Esophagus mucosa (tissue), 1 donor: ENCODE results near the gene MGAT2. TPM values are rescaled to one million over a fixed set of nuclear protein-coding genes. Genes with fewer than 3 reads are reported as not detected.
"Not testable (repeated sequence)": the region's sequence is repeated elsewhere in the genome, so short reads cannot be mapped to it uniquely, and the experiment has no call there.

ENCODE experiments used
- ATAC-seq: fragments of 200-7000 bp; cut with Tn5 transposase; one replicate; pipeline ENCODE4 v1.9.1; 2020
- total RNA-seq: library from RNA; stranded (reverse); gene quantifications from one replicate; pipeline ENCODE4 v1.2.4, GENCODE V29; 2023
- donor health status: DM: yes; HTN: yes; CAD: no.

Gene MGAT2
- total RNA-seq, 1 donor from 2014 or later = 15.1 TPM

DNA sequence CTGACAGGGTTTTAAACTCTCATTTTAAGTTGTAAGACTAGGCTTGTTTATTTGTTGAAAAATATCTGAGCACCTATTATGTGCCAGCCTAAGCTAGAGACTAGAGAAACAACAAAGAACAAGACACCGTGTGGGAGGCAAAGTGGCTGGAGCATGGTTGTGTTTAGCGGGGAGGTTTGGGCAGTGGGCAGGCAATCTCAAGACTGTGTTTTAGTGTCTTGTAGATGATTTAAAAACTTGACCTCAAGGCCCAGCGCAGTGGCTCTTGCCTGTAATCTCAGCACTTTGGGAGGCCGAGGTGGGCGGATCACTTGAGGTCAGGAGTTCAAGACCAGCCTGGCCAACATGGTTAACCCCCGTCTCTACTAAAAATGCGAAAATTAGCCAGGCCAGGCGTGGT is 7.9 kb upstream of the MGAT2 start:
- no peak for ATAC-seq

DNA sequence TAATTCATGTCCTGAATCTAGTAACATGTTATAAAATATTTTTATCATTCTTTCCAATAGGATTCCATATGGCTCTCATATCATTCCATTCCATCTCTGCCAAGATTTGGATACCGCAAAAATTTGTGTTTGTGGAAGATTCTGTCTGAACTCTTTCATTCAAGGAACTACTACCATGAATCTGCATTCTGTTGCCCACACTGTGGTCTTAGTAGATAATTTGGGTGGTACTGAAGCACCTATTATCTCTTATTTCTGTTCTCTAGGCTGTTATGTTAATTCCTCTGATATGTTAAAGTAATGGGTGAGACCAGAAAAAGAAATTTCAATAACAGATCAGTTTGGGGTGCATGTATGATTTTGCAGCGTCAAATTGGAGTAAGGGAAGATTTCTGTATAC is 6.4 kb upstream of the MGAT2 start:
- ATAC-seq = no peak

DNA sequence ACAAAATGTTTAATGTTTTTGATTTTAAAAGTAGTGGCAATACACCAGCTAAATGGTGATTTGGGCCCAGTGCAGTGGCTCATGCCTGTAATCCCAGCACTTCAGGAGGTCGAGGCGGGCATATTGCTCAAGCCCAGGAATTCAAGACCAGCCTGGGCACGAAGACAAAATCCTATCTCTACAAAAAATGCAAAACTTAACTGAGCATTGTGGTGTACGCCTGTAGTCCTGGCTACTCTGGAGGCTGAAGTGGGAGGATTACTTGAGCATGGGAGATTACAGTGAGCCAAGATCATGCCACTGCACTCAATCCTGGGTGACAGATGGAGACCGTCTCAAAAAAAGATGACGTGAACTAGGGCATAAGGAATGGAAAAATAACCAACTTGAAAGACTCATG is 4.8 kb upstream of the MGAT2 start:
- no peak for ATAC-seq

DNA sequence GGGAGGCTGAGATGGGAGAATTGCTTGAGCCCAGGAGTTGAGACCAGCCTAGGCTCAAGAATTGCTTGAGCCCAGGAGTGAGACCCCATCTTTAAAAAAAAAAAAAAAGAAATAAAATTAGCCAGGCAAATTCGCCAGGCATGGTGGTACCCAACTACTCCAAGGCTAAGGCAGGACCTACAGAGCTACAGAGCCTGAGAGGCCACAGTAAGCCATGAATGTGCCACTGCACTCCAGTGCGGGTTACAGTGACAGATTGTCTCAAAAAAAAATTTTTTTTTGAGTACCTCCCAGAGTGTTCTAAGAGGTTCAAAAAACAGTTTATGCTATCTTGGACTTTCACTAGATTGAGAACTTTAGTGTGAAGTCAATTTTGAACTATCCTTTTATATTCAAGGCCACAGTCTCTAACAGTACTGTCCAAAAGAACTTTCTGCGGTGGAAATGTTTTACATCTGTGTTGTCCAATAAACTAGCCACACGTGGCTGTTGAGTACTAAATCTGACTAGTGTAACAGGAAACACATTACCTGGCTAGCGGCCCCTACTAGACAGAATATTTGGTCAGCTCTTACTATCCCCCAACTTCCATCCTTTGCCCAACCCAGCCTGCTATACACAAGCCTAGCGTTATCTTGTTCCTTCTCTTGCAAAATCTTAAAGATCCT is 2.6 kb upstream of the MGAT2 start:
- no peak for ATAC-seq

DNA sequence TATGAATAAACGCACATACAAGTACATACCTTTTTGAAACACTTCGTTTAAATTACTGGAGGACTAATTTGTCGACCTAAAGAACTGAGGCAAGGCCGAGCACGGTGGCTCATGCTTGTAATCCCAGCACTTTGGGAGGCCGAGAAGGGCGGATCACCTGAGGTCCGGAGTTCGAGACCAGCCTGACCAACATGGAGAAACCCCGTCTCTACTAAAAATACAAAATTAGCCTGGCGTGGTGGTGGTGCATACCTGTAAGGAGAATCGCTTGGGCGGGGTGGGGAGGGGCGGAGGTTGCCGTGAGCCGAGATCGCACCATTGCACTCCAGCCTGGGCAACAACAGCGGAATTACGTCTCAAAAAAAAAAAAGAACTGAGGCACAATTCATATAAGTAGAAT is 1.3 kb upstream of the MGAT2 start:
- not testable (repeated sequence) for ATAC-seq

DNA sequence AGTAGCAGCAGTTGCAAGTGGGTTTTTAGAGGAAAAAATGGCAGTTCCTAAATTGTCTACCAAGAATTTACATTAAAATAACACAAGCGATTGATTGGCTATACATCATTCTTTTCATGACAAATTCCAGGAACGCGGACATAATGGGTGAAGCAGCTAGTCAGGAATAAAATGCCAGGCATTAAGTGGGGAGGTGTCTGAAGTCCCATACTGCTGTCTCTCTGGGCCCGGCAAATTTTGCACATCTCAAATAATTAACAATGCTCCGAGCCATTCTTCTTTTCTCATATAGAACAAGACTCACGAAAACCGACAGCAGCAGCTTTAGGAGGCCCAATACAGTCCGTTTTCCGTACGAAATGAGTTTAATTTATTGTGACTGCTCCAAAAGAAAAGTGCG is 869 bp upstream of the MGAT2 start:
- no peak for ATAC-seq

DNA sequence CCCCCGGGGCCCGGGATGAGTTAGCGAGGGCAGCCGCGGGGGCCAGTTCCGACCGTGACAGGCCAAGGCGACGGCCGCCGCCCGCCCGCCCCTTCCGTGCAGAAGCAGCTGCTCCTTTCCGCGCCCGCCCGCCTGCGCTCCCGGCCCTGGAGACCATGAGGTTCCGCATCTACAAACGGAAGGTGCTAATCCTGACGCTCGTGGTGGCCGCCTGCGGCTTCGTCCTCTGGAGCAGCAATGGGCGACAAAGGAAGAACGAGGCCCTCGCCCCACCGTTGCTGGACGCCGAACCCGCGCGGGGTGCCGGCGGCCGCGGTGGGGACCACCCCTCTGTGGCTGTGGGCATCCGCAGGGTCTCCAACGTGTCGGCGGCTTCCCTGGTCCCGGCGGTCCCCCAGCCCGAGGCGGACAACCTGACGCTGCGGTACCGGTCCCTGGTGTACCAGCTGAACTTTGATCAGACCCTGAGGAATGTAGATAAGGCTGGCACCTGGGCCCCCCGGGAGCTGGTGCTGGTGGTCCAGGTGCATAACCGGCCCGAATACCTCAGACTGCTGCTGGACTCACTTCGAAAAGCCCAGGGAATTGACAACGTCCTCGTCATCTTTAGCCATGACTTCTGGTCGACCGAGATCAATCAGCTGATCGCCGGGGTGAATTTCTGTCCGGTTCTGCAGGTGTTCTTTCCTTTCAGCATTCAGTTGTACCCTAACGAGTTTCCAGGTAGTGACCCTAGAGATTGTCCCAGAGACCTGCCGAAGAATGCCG is 699 bp downstream of the MGAT2 start:
- ATAC-seq = peak; percentile 56

DNA sequence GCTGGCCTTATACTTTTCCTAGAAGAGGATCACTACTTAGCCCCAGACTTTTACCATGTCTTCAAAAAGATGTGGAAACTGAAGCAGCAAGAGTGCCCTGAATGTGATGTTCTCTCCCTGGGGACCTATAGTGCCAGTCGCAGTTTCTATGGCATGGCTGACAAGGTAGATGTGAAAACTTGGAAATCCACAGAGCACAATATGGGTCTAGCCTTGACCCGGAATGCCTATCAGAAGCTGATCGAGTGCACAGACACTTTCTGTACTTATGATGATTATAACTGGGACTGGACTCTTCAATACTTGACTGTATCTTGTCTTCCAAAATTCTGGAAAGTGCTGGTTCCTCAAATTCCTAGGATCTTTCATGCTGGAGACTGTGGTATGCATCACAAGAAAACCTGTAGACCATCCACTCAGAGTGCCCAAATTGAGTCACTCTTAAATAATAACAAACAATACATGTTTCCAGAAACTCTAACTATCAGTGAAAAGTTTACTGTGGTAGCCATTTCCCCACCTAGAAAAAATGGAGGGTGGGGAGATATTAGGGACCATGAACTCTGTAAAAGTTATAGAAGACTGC is 1.5 kb downstream of the MGAT2 start:
- ATAC-seq = no peak

DNA sequence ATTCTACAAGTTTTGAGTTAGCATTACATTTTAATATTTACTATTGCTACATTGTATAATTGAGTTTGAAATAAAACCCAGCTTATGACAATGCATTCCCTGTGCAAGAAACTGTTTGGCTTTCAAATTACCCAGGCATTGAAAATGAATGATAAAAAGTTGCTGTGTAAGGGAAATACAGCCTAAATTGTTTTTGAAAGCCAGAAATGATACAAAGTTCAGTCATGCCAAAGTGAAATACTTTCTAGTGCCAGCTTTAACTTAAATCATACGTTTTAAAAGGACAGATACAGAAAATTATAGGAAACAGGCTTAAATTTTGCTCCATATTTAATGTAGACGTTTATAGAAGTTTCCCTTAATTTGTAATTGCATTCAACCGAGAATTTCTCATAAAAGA is 2.8 kb downstream of the MGAT2 start:
- ATAC-seq = no peak

DNA sequence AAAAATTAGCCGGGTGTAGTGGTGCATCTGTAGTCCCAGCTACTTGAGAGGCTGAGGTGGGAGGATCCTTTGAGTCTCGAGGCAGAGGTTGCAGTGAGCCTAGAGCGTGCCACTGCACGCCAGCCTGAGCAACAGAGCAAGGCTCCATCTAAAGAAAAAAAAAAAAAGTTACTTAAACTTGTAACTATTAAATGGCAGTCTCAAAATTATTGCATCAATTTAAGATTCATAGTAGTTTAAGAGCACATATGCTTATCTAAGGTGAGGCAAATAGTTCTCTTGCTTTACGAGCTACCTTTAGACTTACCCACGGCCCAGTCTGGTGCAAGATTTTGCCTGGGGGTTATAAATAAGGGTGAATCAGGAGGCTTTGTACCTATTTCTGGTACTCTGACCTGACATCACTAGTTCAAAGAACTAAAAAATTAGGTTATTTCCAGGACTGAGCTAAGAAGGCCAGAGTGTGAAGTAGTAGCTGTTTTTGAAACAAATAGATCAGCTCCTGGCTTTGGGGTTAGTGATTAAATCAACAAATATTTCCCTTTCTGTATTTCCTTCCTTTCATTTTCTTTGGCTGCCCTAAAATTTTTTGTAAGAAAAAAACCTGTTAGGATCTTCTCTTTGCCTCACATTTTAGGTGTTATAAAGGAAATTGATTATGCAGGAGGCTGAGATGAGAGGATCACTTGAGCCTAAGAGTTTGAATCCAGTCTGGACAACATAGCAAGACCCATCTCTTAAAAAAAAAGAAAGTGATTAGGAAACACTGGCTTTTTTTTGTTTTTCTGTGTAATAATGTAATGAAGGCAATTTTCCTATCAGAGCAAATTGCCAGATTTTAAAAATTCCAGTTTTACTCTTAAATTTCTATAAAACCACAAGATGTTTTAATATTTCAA is 3.6 kb downstream of the MGAT2 start:
- no peak for ATAC-seq

DNA sequence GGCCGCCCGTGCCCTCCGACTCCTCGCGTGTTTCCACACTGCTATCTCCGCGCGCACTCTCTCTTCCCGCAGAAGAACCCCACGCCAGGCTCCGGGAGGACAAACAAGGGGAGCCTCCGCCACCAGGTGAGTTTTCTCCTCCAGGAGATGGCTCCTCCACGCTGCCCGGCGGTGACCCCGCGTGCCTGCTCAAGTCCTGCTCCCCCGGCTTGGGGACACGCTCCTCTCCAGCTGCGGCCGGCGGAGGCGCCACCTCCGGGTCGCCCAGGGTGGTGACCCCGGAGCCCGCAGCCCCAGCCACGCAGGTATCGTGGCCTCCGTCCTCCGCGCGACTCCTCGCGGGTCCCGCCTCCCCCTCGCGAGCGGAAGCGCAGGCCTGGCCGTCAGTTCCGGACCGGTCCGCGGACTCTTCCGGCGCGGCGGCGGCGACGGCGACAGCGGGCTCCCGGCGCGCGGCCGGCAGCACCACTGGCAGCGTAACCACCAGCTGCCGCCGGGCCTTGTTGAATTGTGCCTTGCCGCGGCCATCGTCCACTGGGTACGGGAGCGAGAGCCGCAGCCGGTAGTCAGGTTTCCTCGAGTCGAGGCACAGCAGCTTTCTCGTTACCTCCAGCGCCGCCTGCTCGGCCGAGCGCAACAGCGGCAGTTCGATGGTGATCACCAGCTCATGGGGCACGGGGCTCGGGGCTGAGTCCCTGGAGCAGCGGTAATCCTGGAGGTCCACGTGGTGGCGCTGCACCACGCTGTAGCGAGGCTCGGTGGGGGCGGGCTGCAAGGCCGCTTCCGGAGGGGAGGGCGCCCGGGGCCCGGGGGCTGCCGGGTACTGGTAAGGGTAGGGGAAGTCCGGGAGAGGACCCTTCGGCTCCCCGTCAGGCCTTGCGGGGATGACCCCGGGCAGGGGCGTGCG is 13.3 kb downstream of the MGAT2 start:
- peak; percentile 96 for ATAC-seq

DNA sequence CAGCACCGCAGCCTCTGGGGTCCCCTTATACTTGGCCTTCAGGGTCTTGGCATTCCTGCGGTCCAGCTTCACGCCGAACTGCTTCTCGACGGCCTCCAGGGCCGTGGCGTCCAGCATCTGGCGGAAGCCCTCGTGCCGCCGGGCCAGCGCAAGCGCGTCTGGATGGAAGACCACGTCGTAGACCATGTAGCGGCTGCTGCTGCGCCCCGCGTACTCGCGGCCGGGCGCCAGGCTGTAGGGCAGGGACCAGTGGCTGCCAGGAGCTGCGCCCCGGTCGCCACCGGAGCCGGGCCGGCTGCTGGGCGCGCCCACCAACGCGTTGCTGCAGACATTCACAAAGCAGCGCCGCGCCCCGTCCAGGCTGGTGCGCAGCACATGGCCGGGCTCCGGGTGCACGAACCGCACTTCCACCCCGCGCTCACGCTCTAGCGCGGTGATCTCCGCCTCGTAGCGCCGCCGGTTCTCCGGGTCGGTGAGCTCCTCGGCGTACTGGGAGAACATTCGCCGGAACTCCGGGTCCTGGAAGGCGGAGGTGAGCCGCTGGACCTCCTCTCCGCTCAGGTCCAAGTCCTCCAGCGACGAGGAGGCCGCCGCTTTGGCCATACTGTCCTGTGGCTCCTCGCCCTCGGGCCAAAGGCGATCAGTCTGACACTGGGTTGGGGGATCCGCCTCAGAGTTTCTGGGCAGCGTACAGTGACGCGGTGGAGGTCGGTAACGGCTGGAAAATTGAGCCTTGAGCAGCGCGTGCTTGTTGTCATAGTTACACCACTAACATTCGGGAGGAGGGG is 14.1 kb downstream of the MGAT2 start, which contains the start of gene DNAAF2:
DNAAF2 (minus strand) TSS at position 698 of the 788 bp plus-strand sequence; CDS start at position 603, 95 bp downstream.
- ATAC-seq = peak; percentile 74

DNA sequence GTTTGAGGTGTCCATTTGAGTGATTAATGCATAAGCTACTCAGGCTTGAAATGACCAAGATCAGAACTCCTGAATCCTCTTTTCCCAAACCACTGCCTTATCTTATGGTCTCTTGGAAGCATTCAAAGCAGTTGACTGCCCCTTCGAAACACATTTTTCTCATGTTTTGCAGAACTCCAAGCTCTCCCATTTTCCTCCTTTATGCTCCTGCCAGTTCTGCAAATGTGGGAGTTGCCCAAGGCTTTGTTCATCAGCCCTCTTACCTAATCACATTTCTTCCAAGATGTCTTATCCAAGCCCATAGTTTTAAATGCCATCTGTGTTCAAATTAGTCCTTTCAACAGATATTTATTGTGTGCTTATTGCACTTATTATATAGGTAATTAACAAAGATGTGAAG is 16.3 kb downstream of the MGAT2 start:
- no peak for ATAC-seq

DNA sequence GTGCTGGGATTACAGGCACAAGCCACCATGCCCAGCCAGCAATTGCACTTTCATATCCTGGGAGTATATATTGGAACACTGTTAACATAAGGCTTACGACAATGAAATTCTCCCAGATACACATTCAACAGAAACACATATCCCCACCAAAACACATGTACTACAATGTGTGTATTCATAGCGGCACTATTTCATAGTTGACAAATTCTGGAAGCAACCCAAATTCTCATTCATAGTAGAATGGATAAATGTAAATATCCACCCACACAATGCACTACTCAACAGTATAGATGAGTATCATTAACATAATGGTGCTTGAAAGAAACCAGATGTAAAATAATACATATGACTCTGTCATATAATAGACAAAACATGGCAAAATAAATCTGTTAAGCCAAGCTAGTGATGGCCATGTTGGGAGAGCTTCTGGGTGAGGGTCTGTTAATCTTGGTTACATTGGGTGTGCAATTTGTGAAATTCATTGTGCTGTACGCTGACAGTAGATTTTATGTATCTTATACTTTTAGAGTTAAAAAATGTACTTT is 17.0 kb downstream of the MGAT2 start:
- no peak for ATAC-seq

DNA sequence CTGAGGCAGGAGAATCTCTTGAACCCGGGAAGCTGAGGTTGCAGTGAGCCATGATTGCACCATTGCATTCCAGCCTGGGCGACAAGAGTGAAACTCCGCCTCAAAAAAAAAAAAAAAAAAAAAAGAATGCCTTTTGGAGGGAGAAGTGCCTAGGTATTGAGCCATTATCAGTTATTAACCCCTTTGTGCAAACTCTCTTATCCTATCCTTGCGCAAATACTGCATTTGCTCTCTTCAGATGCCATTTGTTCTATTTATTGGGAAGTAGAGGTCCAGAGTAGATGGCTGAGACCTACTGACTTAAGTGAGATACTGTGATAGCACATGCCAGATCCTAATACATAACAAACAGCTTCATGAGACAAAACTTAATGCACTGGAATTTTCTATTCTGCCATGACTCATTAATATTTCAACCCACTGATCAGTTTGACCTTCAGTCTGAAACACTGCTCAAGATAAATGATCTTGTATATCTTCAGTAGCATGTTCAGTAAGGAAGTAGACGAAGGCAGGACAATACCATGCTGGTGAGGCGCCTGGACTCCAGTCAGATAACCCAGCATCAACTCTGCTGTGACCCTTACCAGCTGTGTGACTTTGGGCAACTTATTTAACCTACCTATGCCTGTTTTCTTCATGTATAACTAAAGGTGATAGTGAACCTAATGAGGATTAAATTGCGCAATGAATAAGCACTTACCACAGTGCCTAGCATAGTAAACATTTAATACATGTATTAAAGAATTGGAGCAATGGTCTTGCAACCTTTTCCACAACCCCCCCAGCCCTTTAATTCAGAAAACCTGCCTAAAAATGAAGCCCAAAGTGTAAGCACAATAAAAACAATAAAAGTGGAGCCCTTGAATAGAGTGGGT is 20.2 kb downstream of the MGAT2 start:
- ATAC-seq = no peak

DNA sequence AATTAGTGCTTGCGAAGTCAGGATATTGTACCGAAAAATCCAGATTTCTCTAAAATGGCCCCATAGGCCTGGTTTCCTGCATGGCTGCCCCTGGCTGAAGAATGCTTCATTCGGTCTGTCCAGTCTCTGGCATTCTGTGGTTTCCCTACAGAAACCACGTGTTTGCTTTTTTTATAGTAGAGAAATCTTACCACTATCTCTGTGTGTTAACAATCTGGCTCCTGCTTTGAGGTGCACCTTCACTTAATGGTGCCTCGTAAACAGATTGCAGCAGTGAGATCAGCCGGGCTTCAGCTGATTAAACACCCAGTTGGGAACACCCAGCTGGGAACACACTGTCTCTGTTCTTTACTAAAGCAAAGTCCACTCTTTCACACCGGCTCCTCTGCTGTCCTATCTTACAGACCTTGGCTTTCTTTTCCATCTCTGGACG is 21.1 kb downstream of the MGAT2 start:
- no peak for ATAC-seq

DNA sequence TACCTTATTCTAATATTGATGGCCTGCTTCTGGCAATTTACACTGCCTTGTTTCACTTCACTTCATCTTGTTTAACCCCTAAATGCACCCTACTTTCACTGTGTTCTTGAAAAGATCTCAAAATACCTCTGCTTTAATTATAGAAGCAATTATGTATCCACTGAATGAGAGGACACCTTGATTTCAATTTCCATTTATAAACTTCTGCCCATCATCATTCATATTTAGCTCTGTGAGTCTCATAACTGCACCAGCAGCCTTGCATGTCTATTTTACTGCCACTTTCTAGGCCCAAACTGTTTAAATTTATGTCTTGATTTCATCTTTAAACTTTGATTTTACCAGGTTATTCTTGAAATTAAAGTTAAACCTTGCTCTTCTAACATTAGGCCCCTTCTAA is 21.6 kb downstream of the MGAT2 start:
- ATAC-seq = no peak

DNA sequence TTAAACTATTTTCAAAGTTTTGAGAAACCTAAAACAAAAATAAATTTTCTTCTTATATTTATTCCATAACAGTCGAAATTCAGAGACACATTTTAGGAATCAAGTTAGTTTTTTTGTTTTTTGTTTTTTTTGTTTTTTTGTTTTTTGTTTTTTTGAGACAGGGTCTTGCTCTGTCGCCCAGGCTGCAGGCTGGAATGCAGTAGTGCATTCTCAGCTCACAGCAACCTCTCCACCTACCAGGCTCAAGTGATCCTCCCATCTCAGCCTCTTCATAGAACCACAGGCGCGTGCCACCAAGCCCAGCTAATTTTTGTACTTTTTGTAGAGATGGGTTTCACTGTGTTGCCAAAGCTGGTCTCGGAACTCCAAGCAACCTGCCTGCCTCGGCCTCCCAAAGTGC is 32.9 kb downstream of the MGAT2 start:
- ATAC-seq = no peak

DNA sequence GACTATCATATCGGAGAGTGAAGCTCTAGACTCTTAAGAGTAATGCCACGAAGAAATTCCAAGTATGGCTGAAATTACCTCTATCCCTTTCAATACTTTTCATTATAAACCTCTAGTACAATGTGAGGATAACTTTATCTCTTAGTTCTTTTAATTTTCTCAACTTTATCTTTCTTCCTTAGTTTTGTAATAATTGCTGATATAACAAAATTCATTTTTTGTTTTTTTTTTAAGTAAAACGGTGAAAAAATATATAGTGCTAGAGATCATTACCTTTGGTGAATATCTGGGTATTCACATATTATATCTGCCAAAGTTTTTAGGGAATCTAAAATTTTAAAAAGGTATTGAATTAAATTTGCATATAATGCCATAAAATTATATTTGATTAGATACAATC is 33.9 kb downstream of the MGAT2 start:
- ATAC-seq = no peak
